Stimulated activated naive CD8-positive, alpha-beta T cell treated with anti-CD3 and anti-CD28 coated beads, Interleukin-15, Interleukin-2, amounts not matched to agents 100 ng/mL and 50 ng/mL, for 24 hours (primary cell): ENCODE data around the gene ALDH5A1.
A peak's percentile ranks its signal among the peaks of the same experiment; 100 is the strongest.
"Not testable (repeated sequence)": the region's sequence is repeated elsewhere in the genome, so short reads cannot be mapped to it uniquely, and the experiment has no call there.

Experiments used
- H3K27ac Mint-ChIP-seq: one replicate; pipeline ENCODE4 v1.8.0; 2021; ENCODE audit warnings: mild to moderate bottlenecking, mixed read lengths
- H3K27me3 Mint-ChIP-seq: one replicate; pipeline ENCODE4 v1.8.0; 2021; ENCODE audit warnings: mixed read lengths
- H3K36me3 Mint-ChIP-seq: one replicate; pipeline ENCODE4 v1.8.0; 2021; ENCODE audit warnings: low read depth, mixed read lengths
- H3K4me1 Mint-ChIP-seq: one replicate; pipeline ENCODE4 v1.8.0; 2021; ENCODE audit warnings: low read depth, mixed read lengths
- H3K4me3 Mint-ChIP-seq: one replicate; pipeline ENCODE4 v1.8.0; 2021; ENCODE audit warnings: mild to moderate bottlenecking, mixed read lengths
- H3K9me3 Mint-ChIP-seq: one replicate; pipeline ENCODE4 v1.8.0; 2021; ENCODE audit warnings: mixed read lengths

Gene ALDH5A1

GRCh38 chr6:24501374-24501773 lies 6.6 kb downstream of the ALDH5A1 start:
- no peaks in the 10 kb centered on the region for H3K27me3 Mint-ChIP-seq

GRCh38 chr6:24501914-24502313 lies 7.1 kb downstream of the ALDH5A1 start:
- no peak overlapping the region for H3K4me3 Mint-ChIP-seq
- no peaks in the 10 kb centered on the region for H3K27me3 Mint-ChIP-seq
- H3K9me3 Mint-ChIP-seq, result peaks cover 5% of the 10 kb centered on the region
- H3K27ac Mint-ChIP-seq, result no peak overlapping the region
- H3K4me1 Mint-ChIP-seq, result peaks cover 18% of the 10 kb centered on the region
- peaks cover 26% of the 10 kb centered on the region for H3K36me3 Mint-ChIP-seq

More at GRCh38 chr6:24501374-24501773, 6.6 kb downstream of the ALDH5A1 start:
- peaks cover 18% of the 10 kb centered on the region for H3K4me1 Mint-ChIP-seq
- H3K27ac Mint-ChIP-seq, result no peak overlapping the region
- no peak overlapping the region for H3K4me3 Mint-ChIP-seq
- H3K9me3 Mint-ChIP-seq, result peaks cover 10% of the 10 kb centered on the region
- H3K36me3 Mint-ChIP-seq, result peaks cover 29% of the 10 kb centered on the region

- Mint-ChIP-seq H3K4me1 (peaks cover 7% of the 10 kb centered on the region), H3K27me3 (no peaks in the 10 kb centered on the region), H3K36me3 (peaks cover 42% of the 10 kb centered on the region), H3K9me3 (peaks cover 5% of the 10 kb centered on the region), H3K4me3 (no peak overlapping the region), H3K27ac (no peak overlapping the region)
Observed at GRCh38 chr6:24504287-24504648, 9.5 kb downstream of the ALDH5A1 start.

- peaks cover 5% of the 10 kb centered on the region for H3K9me3 Mint-ChIP-seq
- peaks cover 47% of the 10 kb centered on the region for H3K36me3 Mint-ChIP-seq
- H3K27ac Mint-ChIP-seq, result no peak overlapping the region
- peaks cover 7% of the 10 kb centered on the region for H3K4me1 Mint-ChIP-seq
- H3K4me3 Mint-ChIP-seq, result no peak overlapping the region
- no peaks in the 10 kb centered on the region for H3K27me3 Mint-ChIP-seq
Observed at GRCh38 chr6:24504649-24505586, 10.1 kb downstream of the ALDH5A1 start.

- Mint-ChIP-seq H3K4me3 (no peak overlapping the region), H3K36me3 (peaks cover 54% of the 10 kb centered on the region), H3K9me3 (peaks cover 5% of the 10 kb centered on the region), H3K27me3 (no peaks in the 10 kb centered on the region), H3K27ac (no peak overlapping the region), H3K4me1 (no peaks in the 10 kb centered on the region)
Observed at GRCh38 chr6:24506814-24507520, 12.2 kb downstream of the ALDH5A1 start.

- not testable (repeated sequence) for H3K4me3 Mint-ChIP-seq, H3K27me3 Mint-ChIP-seq, H3K27ac Mint-ChIP-seq, H3K4me1 Mint-ChIP-seq, H3K9me3 Mint-ChIP-seq
- peaks cover 44% of the 10 kb centered on the region for H3K36me3 Mint-ChIP-seq
Observed at GRCh38 chr6:24511976-24512375, 17.2 kb downstream of the ALDH5A1 start.

GRCh38 chr6:24513602-24514001 lies 18.8 kb downstream of the ALDH5A1 start:
- no peak overlapping the region for H3K27ac Mint-ChIP-seq
- H3K4me1 Mint-ChIP-seq, result peaks cover 10% of the 10 kb centered on the region
- H3K4me3 Mint-ChIP-seq, result no peak overlapping the region
- peaks cover 30% of the 10 kb centered on the region for H3K36me3 Mint-ChIP-seq
- no peaks in the 10 kb centered on the region for H3K27me3 Mint-ChIP-seq
- H3K9me3 Mint-ChIP-seq, result no peaks in the 10 kb centered on the region

- H3K4me3 Mint-ChIP-seq, result no peak overlapping the region
- H3K36me3 Mint-ChIP-seq, result peaks cover 6% of the 10 kb centered on the region
- H3K27ac Mint-ChIP-seq, result peak overlapping the region; percentile 64
- no peaks in the 10 kb centered on the region for H3K27me3 Mint-ChIP-seq
- peaks cover 20% of the 10 kb centered on the region for H3K4me1 Mint-ChIP-seq
- no peaks in the 10 kb centered on the region for H3K9me3 Mint-ChIP-seq
Observed at GRCh38 chr6:24517659-24518543, 23.1 kb downstream of the ALDH5A1 start.

GRCh38 chr6:24520929-24521546 lies 26.3 kb downstream of the ALDH5A1 start:
- H3K27me3 Mint-ChIP-seq, result no peaks in the 10 kb centered on the region
- no peaks in the 10 kb centered on the region for H3K9me3 Mint-ChIP-seq
- H3K27ac Mint-ChIP-seq, result no peak overlapping the region
- peaks cover 20% of the 10 kb centered on the region for H3K4me1 Mint-ChIP-seq
- H3K4me3 Mint-ChIP-seq, result no peak overlapping the region
- no peaks in the 10 kb centered on the region for H3K36me3 Mint-ChIP-seq

GRCh38 chr6:24522228-24523176 lies 27.7 kb downstream of the ALDH5A1 start:
- Mint-ChIP-seq H3K27ac (no peak overlapping the region), H3K27me3 (no peaks in the 10 kb centered on the region), H3K9me3 (no peaks in the 10 kb centered on the region), H3K4me3 (no peak overlapping the region), H3K36me3 (no peaks in the 10 kb centered on the region), H3K4me1 (peaks cover 18% of the 10 kb centered on the region)

- no peaks in the 10 kb centered on the region for H3K27me3 Mint-ChIP-seq
- H3K4me1 Mint-ChIP-seq, result peaks cover 17% of the 10 kb centered on the region
- H3K4me3 Mint-ChIP-seq, result no peak overlapping the region
- H3K27ac Mint-ChIP-seq, result peak overlapping the region; percentile 48
- no peaks in the 10 kb centered on the region for H3K36me3 Mint-ChIP-seq
- no peaks in the 10 kb centered on the region for H3K9me3 Mint-ChIP-seq
Observed at GRCh38 chr6:24524329-24524728, 29.6 kb downstream of the ALDH5A1 start.

GRCh38 chr6:24524805-24525204 lies 30.0 kb downstream of the ALDH5A1 start:
- no peaks in the 10 kb centered on the region for H3K27me3 Mint-ChIP-seq
- H3K9me3 Mint-ChIP-seq, result no peaks in the 10 kb centered on the region
- no peak overlapping the region for H3K4me3 Mint-ChIP-seq
- H3K36me3 Mint-ChIP-seq, result peaks cover under 1% of the 10 kb centered on the region
- no peak overlapping the region for H3K27ac Mint-ChIP-seq
- peaks cover 17% of the 10 kb centered on the region for H3K4me1 Mint-ChIP-seq

DNA sequence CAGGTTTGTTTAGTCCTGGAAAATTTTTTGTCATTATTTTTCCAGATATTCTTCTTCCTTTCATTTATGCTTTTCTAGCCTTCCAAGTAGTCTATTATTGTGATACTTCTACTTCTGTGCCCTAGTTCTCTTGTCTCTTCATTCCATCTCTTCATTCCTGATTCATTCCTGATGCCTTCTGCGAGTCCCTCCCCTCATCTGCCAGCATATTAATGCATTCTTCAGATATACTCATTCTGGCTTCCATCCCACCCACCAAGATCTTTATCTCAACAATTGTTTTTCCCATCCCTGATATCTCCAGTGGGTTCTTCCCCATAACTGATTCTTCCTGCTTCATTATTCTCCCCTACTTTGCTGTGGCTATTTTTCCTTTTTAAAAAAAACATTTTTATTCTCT lies 35.2 kb downstream of the ALDH5A1 start:
- H3K27ac Mint-ChIP-seq, result no peak overlapping the region
- H3K27me3 Mint-ChIP-seq, result no peaks in the 10 kb centered on the region
- peaks cover 5% of the 10 kb centered on the region for H3K36me3 Mint-ChIP-seq
- H3K4me1 Mint-ChIP-seq, result peaks cover 8% of the 10 kb centered on the region
- H3K4me3 Mint-ChIP-seq, result no peak overlapping the region
- H3K9me3 Mint-ChIP-seq, result no peaks in the 10 kb centered on the region
